HFFc6 (cell line): Measurements from ENCODE around the gene THSD7A. TPM values are rescaled to one million over a fixed set of nuclear protein-coding genes. Genes with fewer than 3 reads are reported as not detected.

Experiments used
- DNase-seq: peaks from one replicate; pipeline ENCODE4 v3.0.0-alpha.2; 2018
- H3K27ac Mint-ChIP-seq: 2 replicates; pipeline ENCODE4 v1.8.0; 2020; ENCODE audit warnings: mild to moderate bottlenecking, mixed read lengths
- H3K27me3 Mint-ChIP-seq: 2 replicates; pipeline ENCODE4 v1.8.0; 2021; ENCODE audit warnings: mild to moderate bottlenecking, moderate library complexity, mixed read lengths; ENCODE audit not compliant: insufficient read depth
- H3K36me3 Mint-ChIP-seq: 2 replicates; pipeline ENCODE4 v1.8.0; 2021; ENCODE audit warnings: low read depth, mixed read lengths
- H3K4me1 Mint-ChIP-seq: 2 replicates; pipeline ENCODE4 v1.8.0; 2020; ENCODE audit warnings: low read depth, mixed read lengths
- H3K4me3 Mint-ChIP-seq: 2 replicates; pipeline ENCODE4 v1.8.0; 2020; ENCODE audit warnings: mild to moderate bottlenecking, moderate library complexity, mixed read lengths
- H3K9me3 Mint-ChIP-seq: 2 replicates; pipeline ENCODE4 v1.8.0; 2020; ENCODE audit warnings: mild to moderate bottlenecking, mixed read lengths
- CTCF ChIP-seq: fragments of 200-600 bp; sonication (generic); IDR thresholded peaks from 2 replicates; pipeline ENCODE4 v1.5.0; 2021; ENCODE audit warnings: antibody characterized with exemption, mild to moderate bottlenecking
- total RNA-seq, 6 experiments: library from RNA; stranded (reverse); fragmentation: NEBNext Ultra II Directional; extraction: Animal tissue kit (Norgen Biotek cat#: 25700); gene quantifications; 2 replicates in 1 of 6; 3 replicates in 5 of 6; pipeline ENCODE4 v1.2.3, GENCODE V29; 2021

THSD7A gene
- total RNA-seq, 6 experiments from 2014 or later, result not detected

DNA sequence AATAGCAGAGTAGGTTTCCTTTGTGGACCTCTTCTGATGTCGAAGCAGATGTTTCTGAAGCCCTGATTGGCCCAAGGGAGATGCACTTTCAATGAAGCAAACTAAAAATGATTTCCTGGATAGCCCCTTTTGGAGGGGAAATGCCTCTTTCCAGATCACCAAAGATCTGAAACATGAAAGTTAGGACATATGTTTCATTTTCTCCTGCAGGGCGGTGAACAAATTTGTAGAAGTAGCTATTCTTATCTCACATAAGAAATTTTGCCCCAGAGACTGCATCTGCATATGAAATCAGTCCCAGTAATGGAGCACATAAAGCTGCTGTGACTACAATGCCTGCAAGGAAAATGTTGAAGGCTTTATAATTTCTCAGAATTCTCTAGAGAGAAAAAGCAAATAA is 56.0 kb downstream of the THSD7A start:
- Mint-ChIP-seq H3K4me1 (no peaks in the 10 kb centered on the region), H3K4me3 (no peak overlapping the region), H3K36me3 (no peaks in the 10 kb centered on the region), H3K27me3 (no peaks in the 10 kb centered on the region), H3K9me3 (peaks cover 17% of the 10 kb centered on the region), H3K27ac (no peak overlapping the region)
- DNase-seq, result no peak
- TF ChIP-seq CTCF, result no peak

DNA sequence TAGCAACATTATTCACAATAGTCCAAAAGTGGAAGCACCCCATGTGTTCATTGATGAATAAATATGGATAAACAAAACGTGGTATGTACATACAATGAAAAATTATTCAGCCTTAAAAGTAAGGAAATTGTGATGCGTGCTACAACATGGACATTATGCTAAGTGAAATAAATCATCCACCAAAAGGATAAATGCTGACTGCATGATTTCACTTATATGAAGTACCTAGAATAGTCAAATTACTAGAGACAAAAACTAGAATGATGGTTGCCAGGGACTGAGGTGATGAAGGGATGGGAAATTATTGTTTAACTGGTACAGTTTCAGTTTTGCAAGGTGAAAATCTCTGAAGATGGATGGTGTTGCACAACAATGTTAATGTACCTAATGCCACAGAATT is 56.6 kb downstream of the THSD7A start:
- H3K27me3 Mint-ChIP-seq, result no peaks in the 10 kb centered on the region
- no peak overlapping the region for H3K27ac Mint-ChIP-seq
- peaks cover 17% of the 10 kb centered on the region for H3K9me3 Mint-ChIP-seq
- H3K4me3 Mint-ChIP-seq, result no peak overlapping the region
- no peak for DNase-seq
- H3K36me3 Mint-ChIP-seq, result no peaks in the 10 kb centered on the region
- no peak for TF ChIP-seq CTCF
- no peaks in the 10 kb centered on the region for H3K4me1 Mint-ChIP-seq

DNA sequence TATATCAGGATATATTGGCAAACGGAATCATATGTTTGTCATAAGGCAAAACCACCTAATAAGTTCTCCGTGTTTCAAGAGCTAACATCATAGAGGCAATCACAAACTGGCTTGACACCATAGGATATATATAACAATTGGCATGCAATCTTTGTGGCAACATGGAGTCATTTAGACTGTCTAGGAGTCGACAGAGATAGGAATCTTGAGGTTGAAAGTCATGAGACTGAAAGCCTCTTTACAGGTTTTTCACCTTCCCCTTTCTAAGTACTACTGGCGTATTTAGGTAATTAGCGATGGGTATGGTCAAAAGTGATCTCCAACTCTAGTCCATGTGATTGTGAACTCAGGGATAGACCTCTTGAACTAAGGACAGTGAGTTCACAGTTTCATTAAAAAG is 63.7 kb downstream of the THSD7A start:
- Mint-ChIP-seq H3K4me1 (no peaks in the 10 kb centered on the region), H3K27ac (no peak overlapping the region), H3K36me3 (no peaks in the 10 kb centered on the region), H3K9me3 (peaks cover 14% of the 10 kb centered on the region), H3K27me3 (no peaks in the 10 kb centered on the region), H3K4me3 (no peak overlapping the region)
- no peak for DNase-seq
- no peak for TF ChIP-seq CTCF

- no peak for TF ChIP-seq CTCF
- DNase-seq, result no peak
- Mint-ChIP-seq H3K4me3 (no peak overlapping the region), H3K36me3 (no peaks in the 10 kb centered on the region), H3K9me3 (peaks cover 12% of the 10 kb centered on the region), H3K27me3 (no peaks in the 10 kb centered on the region), H3K27ac (no peak overlapping the region), H3K4me1 (no peaks in the 10 kb centered on the region)
These were observed 64.8 kb downstream of the THSD7A start for GRCh38 chr7:11767148-11767547.

DNA sequence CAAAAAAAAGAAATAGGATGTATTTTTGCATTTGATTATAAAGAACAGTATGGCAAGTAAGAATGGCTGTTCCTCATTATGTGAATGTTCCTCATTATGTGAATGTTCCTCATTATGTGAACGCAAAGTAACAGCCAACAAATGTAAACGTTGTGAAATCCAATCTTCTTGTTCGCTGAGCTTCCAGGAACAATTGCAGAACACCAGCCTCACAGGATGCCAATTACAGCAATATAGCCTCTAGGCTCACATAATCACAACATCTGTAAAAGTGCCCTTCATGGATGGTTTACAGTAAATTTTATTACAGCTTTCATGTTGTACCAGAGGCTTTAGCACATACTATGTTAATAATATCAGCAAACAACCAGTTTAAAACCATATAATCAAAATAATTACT is 71.6 kb downstream of the THSD7A start:
- Mint-ChIP-seq H3K36me3 (no peaks in the 10 kb centered on the region), H3K27ac (no peak overlapping the region), H3K4me1 (no peaks in the 10 kb centered on the region), H3K27me3 (no peaks in the 10 kb centered on the region), H3K4me3 (no peak overlapping the region), H3K9me3 (peaks cover 21% of the 10 kb centered on the region)
- TF ChIP-seq CTCF, result no peak
- DNase-seq, result no peak

- H3K4me3 Mint-ChIP-seq, result no peak overlapping the region
- TF ChIP-seq CTCF, result no peak
- no peak for DNase-seq
- H3K9me3 Mint-ChIP-seq, result peaks cover 27% of the 10 kb centered on the region
- H3K4me1 Mint-ChIP-seq, result no peaks in the 10 kb centered on the region
- H3K27me3 Mint-ChIP-seq, result no peaks in the 10 kb centered on the region
- no peaks in the 10 kb centered on the region for H3K36me3 Mint-ChIP-seq
- H3K27ac Mint-ChIP-seq, result no peak overlapping the region
These were observed 73.3 kb downstream of the THSD7A start for GRCh38 chr7:11758627-11759111.
